GM10248 (cell line): ENCODE results near the gene TAF8.

Source experiments
- CTCF ChIA-PET: fragments of 300-600 bp; sonication (Branson Sonifier 250); formaldehyde crosslinking; extraction: SDS; loops from one replicate; lab custom pipeline; 2021; ENCODE audit warnings: antibody characterized with exemption; lab: Yijun Ruan, JAX
- POLR2A ChIA-PET: fragments of 350-650 bp; sonication (Branson Sonifier 250); formaldehyde crosslinking; extraction: SDS; loops from one replicate; lab custom pipeline; 2020; ENCODE audit warnings: antibody characterized with exemption; lab: Yijun Ruan, JAX
- DNase-seq: peaks from one replicate; pipeline ENCODE4 v3.0.0; 2012; ENCODE audit errors: extremely low spot score
- TF ChIP-seq, protein P1 (sequence below): IDR thresholded peaks from 2 replicates; pipeline ENCODE4 v1.5.1; 2012; ENCODE audit warnings: mild to moderate bottlenecking, low read depth; ENCODE audit errors: extremely low read depth, missing control alignments, control extremely low read depth

Gene TAF8

DNA sequence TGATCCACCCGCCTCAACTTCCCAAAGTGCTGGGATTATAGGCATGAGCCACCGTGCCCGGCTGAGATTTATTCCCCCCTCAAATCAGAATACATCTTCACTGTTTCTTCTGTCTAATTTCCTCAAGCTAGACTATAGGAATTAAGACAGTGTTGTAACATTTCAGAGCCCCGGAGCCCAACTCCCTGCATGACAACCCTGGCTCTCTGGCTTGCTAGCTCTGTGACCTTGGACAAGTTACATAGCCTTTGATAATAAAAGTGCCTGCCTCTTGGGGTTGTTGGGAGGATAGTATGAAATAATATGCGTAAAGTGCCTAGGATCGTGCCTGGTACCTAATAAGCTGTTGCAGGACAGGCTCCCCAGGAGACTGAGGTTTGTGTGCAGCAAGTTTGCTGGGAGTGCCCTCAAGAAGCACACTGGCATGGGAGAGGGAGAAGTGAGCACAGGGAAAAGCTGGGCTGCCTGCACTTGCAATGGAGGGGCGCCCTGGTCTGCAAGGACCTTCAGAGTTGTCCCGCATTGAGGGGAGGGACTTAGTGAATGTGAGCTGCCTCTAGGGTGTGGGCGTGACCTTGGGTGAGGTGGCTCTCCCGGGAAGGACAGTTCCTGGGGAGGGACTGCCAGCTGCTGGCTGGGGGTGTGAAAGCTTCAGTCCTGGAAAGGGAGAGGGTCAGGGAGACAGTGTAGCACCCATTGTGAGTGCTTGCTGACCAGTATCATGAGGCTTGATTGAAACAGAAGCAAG lies 43.4 kb downstream of the TAF8 start:
- no peak for DNase-seq
- TF ChIP-seq, protein P1, sequence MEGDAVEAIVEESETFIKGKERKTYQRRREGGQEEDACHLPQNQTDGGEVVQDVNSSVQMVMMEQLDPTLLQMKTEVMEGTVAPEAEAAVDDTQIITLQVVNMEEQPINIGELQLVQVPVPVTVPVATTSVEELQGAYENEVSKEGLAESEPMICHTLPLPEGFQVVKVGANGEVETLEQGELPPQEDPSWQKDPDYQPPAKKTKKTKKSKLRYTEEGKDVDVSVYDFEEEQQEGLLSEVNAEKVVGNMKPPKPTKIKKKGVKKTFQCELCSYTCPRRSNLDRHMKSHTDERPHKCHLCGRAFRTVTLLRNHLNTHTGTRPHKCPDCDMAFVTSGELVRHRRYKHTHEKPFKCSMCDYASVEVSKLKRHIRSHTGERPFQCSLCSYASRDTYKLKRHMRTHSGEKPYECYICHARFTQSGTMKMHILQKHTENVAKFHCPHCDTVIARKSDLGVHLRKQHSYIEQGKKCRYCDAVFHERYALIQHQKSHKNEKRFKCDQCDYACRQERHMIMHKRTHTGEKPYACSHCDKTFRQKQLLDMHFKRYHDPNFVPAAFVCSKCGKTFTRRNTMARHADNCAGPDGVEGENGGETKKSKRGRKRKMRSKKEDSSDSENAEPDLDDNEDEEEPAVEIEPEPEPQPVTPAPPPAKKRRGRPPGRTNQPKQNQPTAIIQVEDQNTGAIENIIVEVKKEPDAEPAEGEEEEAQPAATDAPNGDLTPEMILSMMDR: no peak
- POLR2A ChIA-PET: no interaction called here
- CTCF ChIA-PET: interaction anchor here (1.3 to 3.0 kb wide), 4 partner anchors 10 to 307 kb away, joined by 3 to 22 read pairs (median 6); partner anchors contain the start of gene TOMM6

DNA sequence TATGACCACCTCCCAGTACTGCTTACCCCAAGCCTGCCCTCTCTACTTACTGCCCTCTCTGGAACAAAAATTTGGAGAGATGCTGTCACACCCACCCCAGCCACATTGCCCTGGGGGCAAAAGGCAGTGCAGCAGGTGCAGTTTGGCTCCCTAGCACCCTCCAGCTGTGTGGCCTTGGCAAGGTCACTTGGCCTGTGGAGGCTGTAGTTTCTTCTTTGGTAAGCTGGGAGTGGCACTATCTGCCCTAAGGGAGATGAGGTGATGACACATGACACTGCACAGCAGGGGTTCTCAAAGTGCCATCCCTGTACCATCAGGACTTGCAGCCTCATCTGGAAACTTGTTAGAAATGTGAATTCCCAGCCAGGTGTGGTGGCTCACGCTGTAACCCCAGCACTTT lies 44.8 kb downstream of the TAF8 start:
- no peak for DNase-seq
- TF ChIP-seq, protein P1: no peak
- ChIA-PET CTCF (interaction anchor here (0.9 to 3.0 kb wide), 4 partner anchors 9 to 17 kb away, joined by 3 to 22 read pairs (median 3); no protein-coding TSS in a partner anchor), POLR2A (no interaction called here)

DNA sequence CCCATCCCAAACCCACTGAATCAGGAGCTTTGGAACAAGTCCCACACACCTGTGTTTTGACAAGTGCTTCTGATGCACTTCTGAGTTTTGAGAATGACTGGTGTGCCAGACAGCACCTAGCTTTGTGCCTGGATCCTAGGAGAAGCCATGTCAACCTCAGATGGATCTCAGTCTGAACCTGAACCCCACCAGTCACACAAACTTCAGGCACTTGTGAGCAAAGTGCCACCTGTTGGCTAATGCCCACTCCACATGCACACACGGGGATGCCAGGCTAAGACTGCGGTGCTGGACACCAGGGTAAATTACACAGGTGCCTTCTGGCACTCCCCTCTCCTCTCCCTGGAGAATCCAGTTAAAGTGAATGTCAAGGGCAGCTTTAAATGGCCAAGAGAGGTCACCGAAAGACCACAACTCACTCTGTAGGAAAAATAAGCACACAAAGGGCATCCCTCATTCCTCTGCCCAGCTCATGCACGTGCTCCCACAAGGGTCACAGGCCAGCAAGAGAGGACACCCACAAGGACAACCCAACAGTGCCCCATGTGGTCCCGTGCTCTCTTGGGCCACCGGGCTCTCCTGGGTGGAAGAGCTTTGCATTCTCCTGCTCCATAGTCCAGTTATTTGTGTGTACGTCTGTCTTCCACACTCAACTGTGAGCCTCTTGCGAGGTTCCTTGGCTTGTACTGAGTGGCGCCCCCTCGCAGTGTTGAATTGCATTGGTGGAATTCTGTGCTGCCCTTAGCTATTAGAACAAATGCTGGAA lies 45.6 kb downstream of the TAF8 start:
- no peak for DNase-seq
- CTCF ChIA-PET: interaction anchor here (0.9 to 3.0 kb wide), 5 partner anchors 8 to 37 kb away, joined by 3 to 22 read pairs (median 3); no protein-coding TSS in a partner anchor
- TF ChIP-seq, protein P1: no peak
- POLR2A ChIA-PET: no interaction called here

DNA sequence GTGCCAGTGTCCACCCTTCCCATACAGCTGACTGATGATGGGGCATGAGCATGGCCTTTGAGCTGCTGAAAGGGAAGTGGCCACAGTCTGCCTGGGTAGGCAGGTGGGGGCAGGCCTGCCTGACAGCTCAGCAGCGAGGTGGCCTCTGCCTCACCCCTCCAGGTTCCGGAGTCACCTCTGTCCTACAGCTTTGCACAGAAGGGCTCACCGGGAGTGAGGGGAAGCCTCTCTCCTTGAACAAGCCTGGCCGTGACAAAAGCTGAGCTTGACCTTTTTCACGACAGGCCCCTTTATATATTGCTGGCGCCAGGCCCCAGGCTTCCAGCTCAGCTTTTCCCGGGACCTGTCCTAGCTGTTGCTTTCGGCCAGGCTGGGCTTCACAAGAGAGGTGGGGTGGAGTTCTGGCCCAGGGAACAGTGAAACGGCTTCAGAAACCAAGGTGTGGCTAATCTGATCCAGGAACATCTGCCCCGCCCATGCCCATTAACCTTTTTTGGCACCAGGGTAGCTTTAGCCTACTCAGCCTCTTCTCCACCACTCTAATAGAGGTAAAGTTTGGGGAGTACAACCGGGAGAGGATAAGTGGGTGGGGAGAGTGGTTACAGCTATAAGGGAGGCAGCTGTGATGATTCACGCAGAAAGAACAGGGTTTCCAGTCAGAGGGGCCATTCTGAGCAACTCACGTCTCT lies 49.2 kb downstream of the TAF8 start:
- TF ChIP-seq, protein P1: no peak
- ChIA-PET CTCF (no interaction called here), POLR2A (no interaction called here)
- DNase-seq: no peak

DNA sequence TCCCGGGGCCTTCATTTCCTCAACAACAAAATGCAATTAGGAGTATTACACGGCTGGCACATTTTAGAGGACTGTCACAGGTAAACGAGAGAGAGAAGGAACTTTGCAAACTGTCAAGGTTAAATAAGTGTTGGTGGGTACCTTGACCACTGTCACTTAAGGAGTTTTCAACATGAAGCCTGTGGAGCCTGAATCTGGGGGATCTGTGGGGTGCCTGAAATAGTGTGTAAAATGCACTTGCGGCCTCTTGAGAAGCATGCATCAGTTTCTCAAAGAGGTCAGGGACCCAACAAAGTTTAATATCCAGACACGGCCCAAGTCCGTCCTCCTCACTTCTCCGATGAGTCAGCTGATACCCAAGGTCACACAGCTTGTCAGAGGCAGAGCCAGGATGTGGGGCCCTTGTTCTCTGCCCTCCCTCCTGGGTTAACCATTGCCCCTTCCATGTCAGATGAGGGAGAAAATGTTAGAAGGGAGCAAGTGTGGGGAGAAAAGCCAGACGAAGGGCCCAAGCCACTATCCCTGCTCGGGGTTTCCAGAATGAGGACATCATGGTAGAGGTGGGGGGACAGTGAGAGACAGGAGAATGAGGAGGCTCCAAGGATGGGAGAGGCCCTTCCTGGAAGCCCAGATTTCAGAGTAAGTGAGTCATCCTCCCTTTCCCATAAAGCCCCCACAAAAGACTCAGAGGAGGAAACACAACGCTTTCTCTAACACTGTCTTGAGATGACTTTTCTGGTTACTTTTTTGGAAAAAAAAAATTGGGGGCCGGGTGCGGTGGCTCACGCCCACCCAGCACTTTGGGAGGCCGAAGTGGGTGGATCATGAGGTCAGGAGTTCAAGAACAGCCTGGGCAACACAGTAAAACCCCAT lies 49.9 kb downstream of the TAF8 start:
- ChIA-PET CTCF (no interaction called here), POLR2A (no interaction called here)
- TF ChIP-seq, protein P1: no peak
- DNase-seq: no peak
